SH-SY5Y (cell line): ENCODE results near the gene WDR3.

Source experiments
- GATA2 ChIP-seq: IDR thresholded peaks from 2 replicates; pipeline ENCODE4 v1.6.1; 2011; ENCODE audit warnings: mild to moderate bottlenecking, low read depth, low read length
- GATA3 ChIP-seq: IDR thresholded peaks from 2 replicates; pipeline ENCODE4 v1.6.1; 2011; ENCODE audit warnings: low read depth, mild to moderate bottlenecking, low read length, moderate library complexity

- TF ChIP-seq GATA2 (no peak), GATA3 (no peak)
These were observed 46.8 kb downstream of the WDR3 start for GRCh38 chr1:117976381-117976780.
